ENCODE results near the gene ROS1.

DNA sequence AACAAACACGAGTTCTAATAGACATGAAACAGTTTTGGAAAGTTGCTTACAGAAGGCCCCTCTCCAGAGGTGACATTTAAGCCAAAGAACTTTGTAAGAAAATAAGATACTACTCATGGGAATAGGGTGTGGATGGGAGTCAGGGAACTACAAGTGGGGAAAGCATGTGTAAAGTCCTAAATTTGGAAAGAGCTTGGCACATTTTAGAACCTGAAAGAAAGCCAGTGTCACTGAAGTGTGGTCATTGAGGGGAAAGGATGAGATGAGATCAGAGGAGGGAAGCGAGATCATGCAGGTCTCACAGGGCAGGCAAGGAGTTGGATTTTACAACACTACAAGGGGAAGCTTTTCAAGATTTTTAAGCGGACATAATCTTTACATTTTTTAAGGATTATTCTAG lies 122.4 kb downstream of the ROS1 start:
- no peak for TF ChIP-seq ZNF70 (CRISPR knock-in tag; IDR thresholded peaks at IDR 0.05)
- TF ChIP-seq PPARA (CRISPR knock-in tag; IDR thresholded peaks at IDR 0.05; ENCODE audit: borderline replicate concordance), result no peak
- no peak for TF ChIP-seq ZFP30 (CRISPR knock-in tag; IDR thresholded peaks at IDR 0.05)
- no peak for TF ChIP-seq ZNF8 (CRISPR knock-in tag; IDR thresholded peaks at IDR 0.05)
- no peak for TF ChIP-seq ZC3H10 (CRISPR knock-in tag; IDR thresholded peaks at IDR 0.05)
- TF ChIP-seq, protein P1, sequence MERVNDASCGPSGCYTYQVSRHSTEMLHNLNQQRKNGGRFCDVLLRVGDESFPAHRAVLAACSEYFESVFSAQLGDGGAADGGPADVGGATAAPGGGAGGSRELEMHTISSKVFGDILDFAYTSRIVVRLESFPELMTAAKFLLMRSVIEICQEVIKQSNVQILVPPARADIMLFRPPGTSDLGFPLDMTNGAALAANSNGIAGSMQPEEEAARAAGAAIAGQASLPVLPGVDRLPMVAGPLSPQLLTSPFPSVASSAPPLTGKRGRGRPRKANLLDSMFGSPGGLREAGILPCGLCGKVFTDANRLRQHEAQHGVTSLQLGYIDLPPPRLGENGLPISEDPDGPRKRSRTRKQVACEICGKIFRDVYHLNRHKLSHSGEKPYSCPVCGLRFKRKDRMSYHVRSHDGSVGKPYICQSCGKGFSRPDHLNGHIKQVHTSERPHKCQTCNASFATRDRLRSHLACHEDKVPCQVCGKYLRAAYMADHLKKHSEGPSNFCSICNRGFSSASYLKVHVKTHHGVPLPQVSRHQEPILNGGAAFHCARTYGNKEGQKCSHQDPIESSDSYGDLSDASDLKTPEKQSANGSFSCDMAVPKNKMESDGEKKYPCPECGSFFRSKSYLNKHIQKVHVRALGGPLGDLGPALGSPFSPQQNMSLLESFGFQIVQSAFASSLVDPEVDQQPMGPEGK (CRISPR knock-in tag; IDR thresholded peaks at IDR 0.05; ENCODE audit: borderline replicate concordance), result no peak
- TF ChIP-seq ZFP3 (CRISPR knock-in tag; IDR thresholded peaks at IDR 0.05), result no peak
